SH-SY5Y (cell line): ENCODE results near the gene GALNTL6.

Experiments used
- GATA2 ChIP-seq: IDR thresholded peaks from 2 replicates; pipeline ENCODE4 v1.6.1; 2011; ENCODE audit warnings: mild to moderate bottlenecking, low read depth, low read length
- GATA3 ChIP-seq: IDR thresholded peaks from 2 replicates; pipeline ENCODE4 v1.6.1; 2011; ENCODE audit warnings: low read depth, mild to moderate bottlenecking, low read length, moderate library complexity

- TF ChIP-seq GATA2 (no peak), GATA3 (no peak)
These were observed 1114.1 kb downstream of the GALNTL6 start for GRCh38 chr4:172927096-172927814.
